ENCODE measurements around the gene CDK4.

- TF ChIP-seq CTCF (IDR thresholded peaks at IDR 0.05; ENCODE audit: low read length) (no peak), EZH2 (IDR thresholded peaks at IDR 0.05; ENCODE audit: borderline replicate concordance, low read length) (no peak)
Observed at GRCh38 chr12:57735198-57735855, 16.8 kb downstream of the CDK4 start.
